A549 treated with CpdA at 1 μM for 4 hours (cell line): ENCODE results near the gene TTC36. TPM values are rescaled to one million over a fixed set of nuclear protein-coding genes. Genes with fewer than 3 reads are reported as not detected.

ENCODE experiments used
- total RNA-seq: library from RNA; stranded (reverse); fragments of 200-300 nt; extraction: Qiagen RNA extraction; gene quantifications from 5 replicates; pipeline ENCODE4 v1.2.3, GENCODE V29; 2022; ENCODE audit warnings: low read depth

The TTC36 gene
- 0.16 TPM in 1 of 5 replicates, not detected in the others for total RNA-seq

DNA sequence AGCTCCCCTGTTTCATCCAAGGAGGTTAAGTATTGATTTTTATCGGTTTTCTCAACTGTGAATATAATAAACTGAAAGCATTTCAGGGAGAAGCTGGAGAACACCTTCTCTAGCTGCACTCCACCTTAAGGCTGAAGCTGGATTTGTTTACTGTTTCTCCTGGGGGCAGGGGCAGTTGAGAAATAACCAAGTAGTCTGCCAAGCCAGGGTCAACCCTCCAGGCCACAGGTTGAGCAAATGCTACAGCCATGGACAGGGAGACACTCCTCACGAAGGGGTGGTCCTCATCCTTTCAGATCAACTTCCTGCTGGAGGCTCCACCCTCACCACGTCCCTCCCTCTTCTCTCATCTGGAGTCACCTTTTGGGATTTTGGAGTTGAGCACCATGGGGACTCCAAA, at the start of gene TTC36:
TTC36 (plus strand) TSS at position 366 of the 400 bp plus-strand sequence; CDS start at position 387, 21 bp downstream.

DNA sequence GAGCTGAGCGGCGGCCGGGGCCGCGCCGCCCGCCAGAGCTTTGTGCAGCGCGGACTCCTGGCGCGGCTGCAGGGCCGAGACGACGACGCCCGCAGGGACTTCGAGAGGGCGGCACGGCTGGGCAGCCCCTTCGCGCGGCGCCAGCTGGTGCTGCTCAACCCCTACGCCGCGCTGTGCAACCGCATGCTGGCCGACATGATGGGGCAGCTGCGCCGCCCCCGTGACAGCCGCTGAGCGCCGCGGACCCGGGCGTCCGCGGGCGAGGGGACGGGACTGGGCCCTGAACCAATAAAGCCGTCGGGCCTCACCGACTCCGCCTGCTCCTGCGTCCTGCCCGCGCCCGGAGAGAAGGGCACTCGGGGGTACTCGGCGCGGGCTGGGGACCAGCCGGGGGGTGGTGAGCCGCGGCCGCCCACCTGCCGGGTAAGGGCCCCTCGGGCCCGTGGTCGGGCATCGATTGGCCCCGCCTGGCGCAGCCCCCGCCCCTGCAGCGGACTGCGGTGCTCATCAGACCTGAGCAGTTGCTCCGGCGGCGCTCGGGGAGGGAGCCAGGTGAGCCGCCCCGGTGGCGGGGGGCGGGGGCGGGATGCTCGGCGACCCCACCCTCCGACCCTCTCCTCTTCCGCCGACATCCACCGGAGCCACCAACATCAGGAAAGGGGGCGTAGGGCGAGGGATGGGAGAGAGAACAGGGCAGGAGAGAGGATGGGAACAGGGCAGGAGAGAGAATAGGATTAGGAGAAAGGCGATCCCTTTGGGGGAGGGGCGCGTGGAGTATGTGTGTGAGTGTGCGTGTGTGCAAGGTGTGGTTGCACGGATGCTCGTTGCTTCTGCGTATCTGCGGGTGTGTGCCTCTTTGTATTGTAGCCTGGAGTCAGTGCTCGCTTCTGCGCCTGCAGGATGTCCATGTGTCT, 3.7 kb downstream of the TTC36 start, which contains the start of gene TMEM25:
TMEM25 (plus strand) TSS at position 510 of the 914 bp plus-strand sequence. CDS start 610 bp downstream, outside the sequence.

DNA sequence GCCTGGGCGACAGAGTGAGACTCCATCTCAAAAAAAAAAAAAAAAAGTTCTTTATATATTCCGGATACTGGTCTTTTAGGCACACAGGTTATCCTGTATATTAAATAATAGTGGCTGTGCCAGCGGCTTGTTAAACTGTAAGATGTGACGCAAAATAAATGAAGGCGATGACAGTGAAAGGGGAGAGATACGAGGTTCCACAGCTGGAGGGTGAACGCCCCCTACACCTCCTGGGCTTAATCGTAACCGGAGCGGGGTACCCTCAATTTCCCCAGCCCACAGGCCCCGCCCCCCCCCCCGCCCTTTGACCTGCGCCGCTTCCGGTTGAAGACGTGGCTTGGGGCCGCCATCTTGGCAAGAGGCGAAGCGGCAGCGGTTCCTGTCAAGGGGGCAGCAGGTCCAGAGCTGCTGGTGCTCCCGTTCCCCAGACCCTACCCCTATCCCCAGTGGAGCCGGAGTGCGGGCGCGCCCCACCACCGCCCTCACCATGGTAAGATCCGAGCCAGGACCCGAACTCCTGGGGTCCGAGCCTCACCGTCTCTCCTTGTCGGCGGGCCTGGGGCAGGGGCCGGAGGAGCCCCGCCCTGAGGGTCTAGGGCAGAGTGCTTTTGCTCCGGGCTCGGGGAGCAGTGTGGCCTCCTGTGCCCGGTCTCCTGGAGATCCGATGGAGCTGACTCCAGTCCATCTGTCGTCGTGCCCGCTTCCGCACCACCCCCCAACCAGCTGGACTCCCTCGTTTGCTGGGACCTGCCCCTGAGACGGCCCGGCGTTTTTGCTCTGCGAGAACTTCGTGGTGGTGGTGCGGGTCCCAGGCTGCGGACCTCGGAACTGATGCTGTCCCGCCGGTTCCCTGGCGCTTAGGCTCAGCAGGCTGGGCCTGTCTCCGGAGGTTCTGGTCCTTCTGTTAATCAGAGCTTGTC, 45.0 kb downstream of the TTC36 start, which contains the start of gene ARCN1:
ARCN1 (plus strand) TSS at position 349 of the 920 bp plus-strand sequence; CDS start at position 488, 139 bp downstream.

Other genes with a start within 250 kb of the TTC36 start
- not detected in 5 replicates for gene CD3E, start 222.7 kb upstream of the TTC36 start, total RNA-seq
- gene CD3D, start 184.8 kb upstream of the TTC36 start, total RNA-seq, result not detected in 5 replicates
- not detected in 5 replicates for gene CD3G, start 183.1 kb upstream of the TTC36 start, total RNA-seq
- 9.1 to 12.4 TPM (median 10.2 TPM) in 5 replicates for gene UBE4A, start 167.9 kb upstream of the TTC36 start, total RNA-seq
- 161 to 221 TPM (median 192 TPM) in 5 replicates for gene ATP5MG, start 125.9 kb upstream of the TTC36 start, total RNA-seq
- 10.5 to 18.8 TPM (median 13.5 TPM) in 5 replicates for gene KMT2A, start 91.0 kb upstream of the TTC36 start, total RNA-seq
- gene TMEM25, start 3.7 kb downstream of the TTC36 start, total RNA-seq, result 0.24 to 0.64 TPM (median 0.48 TPM) in 5 replicates
- gene IFT46, start 38.5 kb downstream of the TTC36 start, total RNA-seq, result 17.2 to 18.9 TPM (median 17.4 TPM) in 5 replicates
- gene ARCN1, start 44.9 kb downstream of the TTC36 start, total RNA-seq, result 87.1 to 102 TPM (median 93.0 TPM) in 5 replicates
- gene PHLDB1, start 80.1 kb downstream of the TTC36 start, total RNA-seq, result 9.0 to 11.4 TPM (median 10.1 TPM) in 5 replicates
- not detected in 5 replicates for gene TREH, start 152.2 kb downstream of the TTC36 start, total RNA-seq